HG03280 (cell line): ENCODE data around the gene SPPL2B.
"Not testable (repeated sequence)": the region's sequence is repeated elsewhere in the genome, so short reads cannot be mapped to it uniquely, and the experiment has no call there.

Experiments used
- ATAC-seq: cut with Tn5 transposase; IDR thresholded peaks from one replicate; pipeline ENCODE4 v1.9.1; 2021; ENCODE audit warnings: mild to moderate bottlenecking, moderate library complexity; ENCODE audit not compliant: unreplicated experiment

The SPPL2B gene

DNA sequence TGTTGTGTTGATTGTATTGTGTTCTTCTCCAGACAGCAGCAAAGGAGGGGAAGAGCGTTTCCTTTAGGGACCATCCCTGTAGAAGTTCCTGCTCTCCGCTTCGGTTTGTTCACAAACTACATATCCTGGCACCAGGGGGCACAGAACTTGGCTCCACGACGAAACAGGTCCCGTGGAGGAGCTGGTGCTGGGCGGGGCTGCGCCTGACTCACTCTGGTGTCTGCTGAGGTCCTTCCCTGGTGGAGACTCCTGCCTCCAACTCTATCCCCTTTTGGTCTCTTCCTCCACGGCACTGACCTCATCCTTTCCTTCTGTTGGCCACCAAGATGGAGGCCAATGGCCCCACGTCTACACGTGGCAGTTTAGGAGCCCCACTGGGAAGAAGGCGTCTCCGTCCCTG lies 46.3 kb downstream of the SPPL2B start:
- no peak for ATAC-seq

DNA sequence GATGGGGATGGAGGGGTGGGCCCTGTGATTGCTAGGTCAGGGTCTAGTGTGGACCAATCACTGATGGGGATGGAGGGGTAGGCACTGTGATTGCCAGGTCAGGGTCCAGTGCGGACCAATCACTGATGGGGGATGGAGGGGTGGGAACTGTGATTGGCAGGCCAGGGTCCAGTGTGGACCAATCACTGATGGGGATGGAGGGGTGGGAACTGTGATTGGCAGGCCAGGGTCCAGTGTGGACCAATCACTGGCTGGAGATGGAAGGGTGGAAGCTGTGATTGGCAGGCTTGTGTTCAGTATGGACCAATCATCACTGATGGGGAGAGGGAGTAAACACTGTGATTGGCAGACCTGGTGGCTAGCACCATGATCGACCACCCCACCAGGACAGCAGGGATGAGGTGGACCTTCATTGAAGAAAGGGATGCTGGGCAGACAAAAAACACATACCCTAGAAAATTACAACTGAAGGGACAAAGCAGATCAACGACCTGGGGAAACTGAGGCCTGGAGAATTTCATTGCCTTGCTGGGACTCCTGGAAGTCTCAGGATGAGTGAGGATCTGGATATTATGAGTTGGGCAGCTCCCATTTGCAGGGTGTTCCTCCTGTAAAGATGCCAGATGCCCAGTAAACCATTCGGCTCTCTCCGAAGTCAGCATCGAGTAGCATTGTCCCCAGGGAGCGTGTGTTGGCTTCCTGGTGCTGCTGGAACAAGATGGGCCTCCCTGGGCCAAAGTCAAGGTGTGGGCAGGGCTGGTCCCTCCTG lies 47.1 kb downstream of the SPPL2B start:
- ATAC-seq: no peak

DNA sequence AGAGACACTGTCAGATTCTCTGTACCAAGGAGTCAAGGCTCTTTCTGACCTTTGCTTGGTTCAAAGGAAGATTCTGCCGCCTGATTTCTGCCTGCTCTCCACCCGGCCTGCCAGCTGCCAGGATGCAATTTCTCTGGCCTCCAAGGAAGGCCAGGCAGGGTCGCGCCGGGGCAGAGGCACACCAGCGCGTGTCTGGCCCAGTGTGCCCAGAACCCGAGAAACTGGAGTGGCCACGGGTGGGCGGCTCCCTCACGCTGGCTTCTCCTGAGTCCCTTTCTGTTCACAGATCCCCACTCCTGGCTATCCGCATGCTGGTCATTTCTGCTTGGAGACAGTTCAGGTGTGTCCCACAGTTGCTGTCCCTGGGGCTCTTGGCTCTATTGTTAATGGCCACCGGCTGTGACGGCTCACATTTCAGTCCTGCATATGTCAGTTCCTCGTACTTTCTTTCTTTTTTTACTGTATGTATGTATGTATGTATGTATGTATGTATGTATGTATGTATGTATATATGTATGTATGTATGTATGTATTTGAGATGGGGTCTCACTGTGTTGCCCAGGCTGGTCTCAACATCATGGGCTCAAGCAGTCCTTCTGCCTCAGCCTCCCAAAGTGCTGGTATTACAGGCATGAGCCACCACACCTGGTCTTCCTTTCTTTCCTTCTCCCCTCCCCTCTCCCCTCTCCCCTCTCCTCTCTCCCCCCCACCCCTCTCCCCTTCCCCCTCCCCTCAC lies 48.5 kb downstream of the SPPL2B start:
- no peak for ATAC-seq

DNA sequence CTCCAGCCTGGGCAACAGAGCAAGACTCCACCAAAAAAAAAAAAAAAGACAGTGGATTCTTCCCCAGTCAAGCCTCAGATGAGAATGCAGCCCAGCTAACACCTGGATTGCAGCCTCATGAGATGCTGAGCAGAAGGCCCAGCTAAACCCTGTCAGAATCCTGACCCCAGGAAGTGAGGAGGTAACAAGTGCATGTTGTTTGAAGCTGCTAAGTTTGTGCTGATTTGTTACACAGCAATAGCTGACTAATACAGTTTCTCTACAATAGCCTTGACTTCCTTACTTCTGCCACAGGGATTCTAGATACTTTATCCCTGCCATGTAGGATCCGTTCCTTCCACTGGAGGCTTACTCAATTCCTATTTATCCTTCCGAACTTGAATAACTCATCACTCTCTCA lies 52.1 kb downstream of the SPPL2B start:
- no peak for ATAC-seq

DNA sequence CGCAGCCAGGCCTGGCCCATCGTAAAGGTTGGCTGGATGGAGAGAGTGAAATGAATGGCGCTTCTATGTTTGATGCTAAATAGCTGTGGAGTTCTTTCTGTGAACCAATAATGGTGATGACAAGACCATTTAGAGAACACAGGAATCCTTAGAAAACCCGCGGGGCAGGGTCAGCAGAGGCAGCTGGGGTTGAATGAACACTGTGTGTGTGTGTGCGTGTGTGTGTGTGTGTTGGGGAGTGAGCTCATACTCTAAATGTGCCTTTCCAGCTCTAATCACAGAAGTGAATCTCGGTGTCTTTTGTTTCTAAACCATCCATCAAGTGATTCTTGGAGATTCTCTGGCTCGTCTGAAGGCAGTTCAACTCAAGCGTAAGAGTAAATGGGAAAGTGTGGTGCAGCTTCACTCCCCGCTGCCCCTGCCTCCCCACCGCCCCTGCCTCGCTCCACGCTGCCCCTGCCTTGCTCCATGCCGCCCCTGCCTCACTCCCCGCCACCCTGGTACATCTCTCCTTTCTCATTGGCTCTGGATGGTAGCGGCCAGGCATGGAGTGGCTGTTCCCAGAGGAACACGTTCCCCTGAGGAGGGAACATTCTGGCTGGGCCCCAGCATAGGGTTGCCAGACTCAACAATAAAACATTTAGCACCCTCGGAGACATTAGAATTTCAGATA lies 52.8 kb downstream of the SPPL2B start:
- no peak for ATAC-seq

DNA sequence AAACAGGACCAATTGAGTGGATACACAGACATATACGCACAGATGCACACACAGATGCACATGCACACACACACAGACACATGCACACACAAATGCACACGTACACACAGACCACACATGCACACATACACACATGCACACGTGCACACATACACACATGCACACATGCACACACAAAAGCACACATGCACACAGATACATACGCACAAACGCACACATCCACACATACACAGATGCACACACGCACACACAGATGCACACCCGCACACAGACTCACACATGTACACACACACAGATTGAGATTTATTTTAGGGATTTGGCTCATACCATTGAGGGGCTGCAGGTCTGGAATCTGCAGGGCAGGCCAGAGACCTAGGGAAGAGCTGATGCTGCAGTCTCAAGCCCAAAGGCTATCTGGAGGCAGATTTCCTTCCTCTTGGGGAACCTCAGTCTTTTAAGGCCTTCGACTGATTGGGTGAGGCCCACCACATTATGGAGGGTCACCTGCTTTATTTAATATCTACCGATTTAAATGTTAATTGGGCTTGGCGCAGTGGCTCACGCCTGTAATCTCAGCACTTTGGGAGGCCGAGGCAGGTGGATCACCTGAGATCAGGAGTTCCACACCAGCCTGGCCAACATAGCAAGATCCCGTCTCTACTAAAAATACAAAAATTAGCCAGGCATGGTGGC lies 54.2 kb downstream of the SPPL2B start:
- ATAC-seq: no peak

DNA sequence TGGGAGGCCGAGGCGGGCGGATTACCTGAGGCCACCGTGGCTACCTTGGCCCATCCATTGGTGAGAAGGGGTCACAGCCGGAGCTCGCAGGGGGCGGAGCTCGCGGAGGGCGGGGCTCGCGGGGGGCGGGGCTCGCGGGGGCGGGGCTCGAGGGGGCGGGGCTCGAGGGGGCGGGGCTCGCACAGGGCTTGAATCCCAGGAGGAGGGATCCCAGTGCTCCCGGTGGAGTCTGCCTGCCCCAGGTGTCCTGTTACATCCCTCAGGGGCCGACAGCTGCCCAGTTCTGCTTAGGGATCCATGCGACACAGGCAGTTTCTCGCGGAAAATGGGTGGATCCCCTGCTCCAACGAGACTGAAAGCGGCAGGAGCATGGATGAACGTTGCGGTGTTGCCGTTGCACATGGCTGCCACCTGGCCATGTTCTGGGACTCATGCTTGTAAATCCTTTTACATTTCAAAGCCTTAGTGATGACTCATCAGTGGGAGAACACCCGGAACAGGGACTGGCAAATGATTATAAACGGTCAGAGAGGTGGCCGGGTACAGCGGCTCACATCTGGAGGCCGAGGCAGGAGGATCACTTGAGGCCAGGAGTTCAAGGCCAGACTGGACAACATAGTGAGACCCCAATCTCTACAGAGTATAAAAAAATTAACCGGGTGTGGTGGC lies 56.7 kb downstream of the SPPL2B start:
- ATAC-seq: no peak

DNA sequence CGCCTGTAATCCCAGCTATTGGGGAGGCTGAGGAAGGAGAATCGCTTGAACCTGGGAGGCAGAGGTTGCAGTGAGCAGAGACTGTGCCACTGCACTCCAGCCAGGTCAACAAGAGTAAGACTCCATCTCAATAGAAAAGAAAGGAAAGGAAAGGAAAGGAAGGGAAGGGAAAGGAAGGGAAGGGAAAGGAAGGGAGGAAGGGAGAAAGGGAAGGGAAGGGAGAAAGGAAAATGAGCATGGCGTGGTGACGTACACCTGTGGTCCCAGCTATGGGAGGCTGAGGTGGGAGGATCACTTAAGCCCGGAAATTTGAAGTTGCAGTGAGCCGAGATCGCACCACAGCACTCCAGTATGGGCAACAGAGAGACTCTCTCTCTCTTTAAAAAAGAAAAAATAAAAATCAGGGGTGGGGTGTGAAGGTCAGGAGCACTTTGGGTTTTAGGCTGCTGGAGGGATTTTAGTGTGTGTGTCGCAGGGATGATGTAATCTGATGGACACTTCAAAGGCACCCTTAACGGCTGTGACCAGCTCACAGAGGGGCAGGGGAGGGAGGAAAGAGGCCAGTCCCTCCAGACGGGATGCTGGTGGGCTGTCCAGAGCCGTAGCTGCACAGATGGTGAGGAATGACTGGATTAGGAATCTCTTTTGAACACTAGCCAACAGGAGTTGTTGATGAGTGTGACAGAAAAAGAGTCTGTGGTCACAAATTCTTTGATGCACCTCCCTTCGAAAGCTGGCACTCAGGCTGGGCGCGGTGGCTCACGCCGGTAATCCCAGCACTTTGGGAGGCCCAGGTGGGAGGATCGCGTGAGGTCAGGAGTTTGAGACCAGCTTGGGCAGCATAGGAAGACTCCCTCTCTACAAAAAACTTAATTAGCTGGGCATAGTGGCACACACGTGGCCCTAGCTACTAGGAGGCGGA lies 59.1 kb downstream of the SPPL2B start:
- no peak for ATAC-seq

DNA sequence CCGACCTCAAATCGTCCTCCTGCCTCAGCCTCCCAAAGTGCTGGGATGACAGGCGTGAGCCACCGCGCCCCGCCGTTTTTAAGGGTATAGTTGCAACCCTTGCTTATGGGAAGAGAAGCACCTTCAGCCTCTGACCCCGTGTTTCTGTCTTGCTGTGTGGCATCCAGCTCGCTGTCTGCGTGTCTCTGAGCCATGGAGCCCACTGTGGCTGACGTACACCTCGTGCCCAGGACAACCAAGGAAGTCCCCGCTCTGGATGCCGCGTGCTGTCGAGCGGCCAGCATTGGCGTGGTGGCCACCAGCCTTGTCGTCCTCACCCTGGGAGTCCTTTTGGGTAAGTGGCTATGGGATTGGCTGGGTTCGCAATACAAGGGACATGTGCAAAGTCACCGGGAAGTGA lies 61.1 kb downstream of the SPPL2B start:
- ATAC-seq: no peak

DNA sequence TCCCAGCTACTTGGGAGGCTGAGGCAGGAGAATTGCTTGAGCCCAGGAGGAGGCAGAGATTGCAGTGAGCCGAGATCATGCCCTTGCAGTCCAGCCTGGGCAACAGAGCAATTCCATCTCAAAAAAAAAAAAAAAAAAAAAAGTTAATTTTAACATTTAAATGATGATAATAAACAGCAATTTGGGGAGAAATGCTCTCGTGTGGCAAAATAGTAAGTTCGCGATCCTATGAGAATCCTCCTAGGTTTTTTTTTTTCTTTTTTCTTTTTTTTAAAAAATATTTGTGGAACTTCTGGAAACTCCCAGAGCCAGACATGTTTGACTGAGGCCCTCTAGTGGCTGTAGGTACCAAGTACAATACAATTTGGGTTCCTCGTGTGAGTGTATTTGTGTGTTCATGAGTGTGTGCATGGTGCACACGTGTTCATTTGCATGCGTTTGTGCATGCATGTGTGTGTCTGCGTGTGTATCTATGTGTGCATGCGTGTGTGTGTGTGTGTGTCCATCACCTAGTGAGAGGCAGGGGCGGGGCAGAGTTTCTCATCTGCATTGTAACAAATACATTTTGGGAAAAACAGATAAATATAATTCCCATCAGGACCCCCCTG lies 62.7 kb downstream of the SPPL2B start:
- no peak for ATAC-seq

DNA sequence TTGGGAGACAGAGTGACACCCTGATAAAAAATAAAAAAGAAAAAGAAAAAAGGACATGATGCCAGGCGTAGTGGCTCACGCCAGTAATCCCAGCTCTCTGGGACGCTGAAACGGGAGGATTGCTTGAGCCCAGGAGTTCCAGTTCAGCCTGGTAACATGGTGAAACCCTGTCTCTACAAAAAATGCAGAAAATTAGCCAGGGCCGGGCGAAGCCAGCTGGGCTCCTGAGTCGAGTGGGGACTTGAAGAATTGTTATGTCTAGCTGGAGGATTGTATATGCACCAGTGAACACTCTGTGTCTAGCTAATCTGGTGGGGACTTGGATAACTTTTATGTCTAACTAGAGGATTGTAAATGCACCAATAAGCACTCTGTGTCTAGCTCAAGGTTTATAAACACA lies 63.9 kb downstream of the SPPL2B start:
- ATAC-seq: no peak

DNA sequence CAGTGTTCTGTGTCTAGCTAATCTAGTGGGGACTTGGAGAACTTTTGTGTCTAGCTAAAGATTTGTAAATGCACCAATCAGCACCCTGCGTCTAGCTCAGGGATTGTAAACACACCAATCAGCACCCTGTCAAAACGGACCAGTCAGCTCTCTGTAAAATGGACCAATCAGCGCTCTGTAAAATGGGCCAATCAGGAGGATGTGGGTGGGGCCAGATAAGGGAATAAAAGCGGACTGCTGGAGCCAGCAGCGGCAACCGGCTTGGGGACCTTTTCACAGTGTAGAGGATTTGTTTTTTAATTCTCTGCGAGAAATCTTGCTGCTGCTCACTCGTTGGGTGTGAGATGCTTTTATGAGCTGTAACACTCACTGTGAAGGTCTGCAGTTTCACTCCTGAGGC lies 64.4 kb downstream of the SPPL2B start:
- not testable (repeated sequence) for ATAC-seq

DNA sequence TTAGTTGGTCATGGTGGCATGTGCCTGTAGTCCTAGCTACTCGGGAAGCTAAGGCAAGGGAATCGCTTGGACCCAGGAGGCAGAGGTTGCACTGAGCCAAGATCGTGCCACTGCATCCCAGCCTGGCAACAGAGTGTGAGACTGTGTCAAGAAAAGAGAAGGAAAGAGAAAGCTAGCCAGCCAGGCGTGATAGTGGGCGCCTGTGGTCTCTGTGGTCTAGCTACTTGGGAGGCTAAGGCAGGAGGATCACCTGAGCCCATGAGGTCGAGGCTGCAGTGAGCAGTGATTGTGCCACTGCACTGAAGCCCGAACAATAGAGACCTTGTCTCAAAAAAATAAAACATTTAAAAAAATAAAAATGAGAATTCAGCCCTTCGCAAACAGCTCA lies 65.6 kb downstream of the SPPL2B start:
- ATAC-seq: peak; percentile 31

DNA sequence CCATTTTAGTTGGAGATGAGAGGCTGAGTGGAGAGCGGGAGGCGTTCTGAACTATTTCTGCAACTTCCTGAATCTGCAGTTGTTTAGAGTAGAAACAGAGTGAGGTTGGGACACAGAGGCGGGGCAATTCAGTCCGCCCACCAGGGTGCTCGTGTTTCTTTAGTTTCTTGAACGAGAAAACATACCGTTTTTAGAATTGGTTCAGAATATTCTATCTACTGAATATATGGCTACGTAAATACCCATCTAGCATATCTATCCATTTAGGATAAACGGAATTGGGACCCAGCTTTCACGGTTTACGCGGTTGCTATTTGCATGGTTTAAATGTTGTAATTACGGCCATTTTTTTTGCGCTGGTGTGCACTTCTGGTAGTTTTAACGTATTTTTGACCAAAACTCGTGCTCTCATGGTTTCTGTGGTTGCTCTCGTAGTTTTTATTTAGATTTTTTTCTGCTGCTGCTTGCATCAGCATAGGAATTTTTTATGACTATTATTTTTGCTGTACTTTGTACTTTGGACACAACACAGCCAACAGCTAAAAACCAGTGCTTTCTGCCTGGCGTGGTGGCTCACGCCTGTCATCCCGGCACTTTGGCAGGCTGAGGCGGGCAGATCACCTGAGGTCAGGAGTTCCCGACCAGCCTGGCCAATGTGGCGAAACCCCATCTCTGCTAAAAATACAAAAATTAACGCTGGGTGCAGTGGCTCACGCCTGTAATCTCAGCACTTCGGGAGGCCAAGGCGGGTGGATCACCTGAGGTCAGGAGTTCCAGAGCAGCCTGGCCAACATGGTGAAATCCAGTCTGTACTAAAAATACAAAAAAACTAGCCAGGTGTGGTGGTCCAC lies 66.2 kb downstream of the SPPL2B start:
- peak; percentile 66 for ATAC-seq

DNA sequence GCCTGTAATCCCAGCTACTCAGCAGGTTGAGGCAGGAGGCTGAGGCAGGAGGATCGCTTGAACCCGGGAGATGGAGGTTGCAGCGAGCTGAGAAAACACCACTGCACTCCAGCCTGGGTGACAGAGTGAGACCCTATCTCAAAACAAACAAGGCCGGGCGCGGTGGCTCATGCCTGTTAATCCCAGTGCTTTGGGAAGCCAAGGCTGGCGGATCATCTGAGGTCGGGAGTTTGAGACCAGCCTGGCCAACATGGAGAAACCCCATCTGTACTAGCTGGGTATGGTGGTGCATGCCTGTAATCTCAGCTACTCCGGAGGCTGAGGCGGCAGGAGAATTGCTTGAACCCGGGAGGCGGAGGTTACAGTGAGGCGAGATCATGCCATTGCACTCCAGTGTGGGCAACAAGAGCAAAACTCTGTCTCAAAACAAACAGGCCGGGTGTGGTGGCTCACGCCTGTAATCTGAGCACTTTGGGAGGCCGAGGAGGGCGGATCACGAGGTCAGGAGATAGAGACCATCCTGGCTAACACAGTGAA lies 66.9 kb downstream of the SPPL2B start:
- not testable (repeated sequence) for ATAC-seq

DNA sequence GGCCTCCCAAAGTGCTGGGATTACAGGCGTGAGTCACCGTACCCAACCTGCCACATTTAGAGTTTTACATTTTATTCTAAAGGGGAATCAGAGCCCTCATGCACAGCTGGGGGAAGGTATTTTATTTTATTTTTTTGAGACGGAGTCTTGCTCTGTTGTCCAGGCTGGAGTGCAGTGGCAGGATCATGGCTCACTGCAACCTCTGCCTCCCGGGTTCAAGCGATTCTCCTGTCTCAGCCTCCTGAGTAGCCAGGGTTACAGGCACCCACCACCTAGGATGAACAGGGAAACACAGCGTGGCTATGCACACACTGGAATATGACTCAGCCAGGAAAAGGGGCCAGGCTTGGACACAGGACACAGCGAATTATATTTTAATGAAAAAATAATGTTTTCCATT lies 68.7 kb downstream of the SPPL2B start:
- ATAC-seq: not testable (repeated sequence)

DNA sequence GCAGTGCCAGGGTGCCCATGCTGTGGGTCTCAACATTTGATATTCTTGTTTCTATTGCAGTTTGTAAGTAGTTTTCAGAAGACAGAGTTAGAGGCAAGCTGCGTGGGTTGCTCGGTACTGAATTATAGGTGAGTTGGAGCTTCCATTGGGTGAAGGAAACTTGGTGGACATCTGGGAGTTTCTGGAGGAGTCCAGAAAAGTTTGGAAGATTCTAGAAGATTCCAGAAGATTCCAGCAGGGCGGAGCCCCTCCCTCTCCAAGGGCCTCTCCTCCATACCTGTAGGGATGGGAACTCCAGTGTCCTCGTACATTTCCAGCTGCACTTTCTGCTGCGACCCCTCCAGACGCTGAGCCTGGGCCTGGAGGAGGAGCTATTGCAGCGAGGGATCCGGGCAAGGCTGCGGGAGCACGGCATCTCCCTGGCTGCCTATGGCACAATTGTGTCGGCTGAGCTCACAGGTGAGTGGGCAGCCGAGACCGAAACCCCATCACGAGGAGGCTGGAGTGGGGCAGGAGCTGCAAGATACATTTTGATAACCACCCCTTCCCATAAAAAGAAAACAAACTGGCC lies 70.3 kb downstream of the SPPL2B start:
- no peak for ATAC-seq

DNA sequence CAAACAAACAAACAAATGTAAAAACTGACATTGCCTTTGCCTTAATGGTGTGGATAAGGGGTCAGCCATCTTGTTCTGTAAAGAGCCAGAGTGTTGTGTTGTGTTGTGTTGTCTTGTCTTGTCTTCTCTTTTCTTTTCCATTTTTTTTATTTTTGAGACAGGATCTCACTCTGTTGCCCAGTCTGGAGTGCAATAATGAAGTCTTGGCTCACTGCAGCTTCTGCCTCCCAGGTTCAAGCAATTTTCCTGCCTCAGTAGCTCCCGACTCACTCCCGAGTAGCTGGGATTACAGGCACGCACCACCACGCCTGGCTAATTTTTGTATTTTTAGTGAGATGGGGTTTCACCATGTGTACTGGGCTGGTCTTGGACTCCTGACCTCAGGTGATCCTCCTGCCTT lies 71.1 kb downstream of the SPPL2B start:
- ATAC-seq: no peak
